Progenitor cell of endocrine pancreas (in vitro differentiated cells): Measurements from ENCODE around the gene GATA1. TPM values are rescaled to one million over a fixed set of nuclear protein-coding genes. Genes with fewer than 3 reads are reported as not detected.

Experiments used
- DNase-seq: peaks from one replicate; pipeline ENCODE4 v3.0.0; 2021; ENCODE audit warnings: low spot score; ENCODE audit not compliant: unreplicated experiment
- H3K27ac Mint-ChIP-seq: 2 replicates; pipeline ENCODE4 v1.8.0; 2021; ENCODE audit warnings: mild to moderate bottlenecking, moderate library complexity, mixed read lengths
- H3K27me3 Mint-ChIP-seq: 2 replicates; pipeline ENCODE4 v1.8.0; 2021; ENCODE audit warnings: mixed read lengths
- H3K36me3 Mint-ChIP-seq: 2 replicates; pipeline ENCODE4 v1.8.0; 2022; ENCODE audit warnings: mixed read lengths; ENCODE audit not compliant: insufficient read depth
- H3K4me1 Mint-ChIP-seq: 2 replicates; pipeline ENCODE4 v1.8.0; 2021; ENCODE audit warnings: low read depth, mixed read lengths
- H3K4me3 Mint-ChIP-seq: 2 replicates; pipeline ENCODE4 v1.8.0; 2021; ENCODE audit warnings: low read depth, mild to moderate bottlenecking, moderate library complexity, mixed read lengths
- H3K9me3 Mint-ChIP-seq: 2 replicates; pipeline ENCODE4 v1.8.0; 2021; ENCODE audit warnings: low read depth, mixed read lengths
- total RNA-seq: library from RNA; stranded (reverse); gene quantifications from 2 replicates; pipeline ENCODE4 v1.2.1, GENCODE V29; 2021
- TF ChIP-seq, protein P1 (sequence below): fragments of 200-600 bp; sonication (generic); IDR thresholded peaks from one replicate; pipeline ENCODE4 v1.5.0; 2021; ENCODE audit warnings: antibody characterized with exemption, mild to moderate bottlenecking; ENCODE audit not compliant: unreplicated experiment

The GATA1 gene
- total RNA-seq, 1 donor from 2014 or later = not detected

DNA sequence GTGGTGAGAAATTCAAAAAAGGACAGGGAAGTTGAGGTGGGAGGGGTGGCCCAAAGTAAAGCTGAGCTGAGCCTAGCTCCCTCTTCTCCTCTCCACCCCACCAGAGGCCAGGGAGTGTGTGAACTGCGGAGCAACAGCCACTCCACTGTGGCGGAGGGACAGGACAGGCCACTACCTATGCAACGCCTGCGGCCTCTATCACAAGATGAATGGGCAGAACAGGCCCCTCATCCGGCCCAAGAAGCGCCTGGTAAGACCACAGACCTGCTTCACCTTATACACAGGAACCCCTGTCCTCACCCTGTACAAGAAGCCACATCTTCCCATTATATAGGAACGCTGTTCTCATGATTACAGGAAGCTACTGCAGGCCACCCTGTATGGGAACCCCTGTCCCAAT, 5.8 kb downstream of the GATA1 start:
- Mint-ChIP-seq H3K36me3 (no peaks in the 10 kb centered on the region), H3K27me3 (peaks cover 11% of the 10 kb centered on the region), H3K27ac (no peak overlapping the region), H3K4me3 (no peak overlapping the region), H3K4me1 (peaks cover 3% of the 10 kb centered on the region), H3K9me3 (peaks cover 6% of the 10 kb centered on the region)
- TF ChIP-seq, protein P1, sequence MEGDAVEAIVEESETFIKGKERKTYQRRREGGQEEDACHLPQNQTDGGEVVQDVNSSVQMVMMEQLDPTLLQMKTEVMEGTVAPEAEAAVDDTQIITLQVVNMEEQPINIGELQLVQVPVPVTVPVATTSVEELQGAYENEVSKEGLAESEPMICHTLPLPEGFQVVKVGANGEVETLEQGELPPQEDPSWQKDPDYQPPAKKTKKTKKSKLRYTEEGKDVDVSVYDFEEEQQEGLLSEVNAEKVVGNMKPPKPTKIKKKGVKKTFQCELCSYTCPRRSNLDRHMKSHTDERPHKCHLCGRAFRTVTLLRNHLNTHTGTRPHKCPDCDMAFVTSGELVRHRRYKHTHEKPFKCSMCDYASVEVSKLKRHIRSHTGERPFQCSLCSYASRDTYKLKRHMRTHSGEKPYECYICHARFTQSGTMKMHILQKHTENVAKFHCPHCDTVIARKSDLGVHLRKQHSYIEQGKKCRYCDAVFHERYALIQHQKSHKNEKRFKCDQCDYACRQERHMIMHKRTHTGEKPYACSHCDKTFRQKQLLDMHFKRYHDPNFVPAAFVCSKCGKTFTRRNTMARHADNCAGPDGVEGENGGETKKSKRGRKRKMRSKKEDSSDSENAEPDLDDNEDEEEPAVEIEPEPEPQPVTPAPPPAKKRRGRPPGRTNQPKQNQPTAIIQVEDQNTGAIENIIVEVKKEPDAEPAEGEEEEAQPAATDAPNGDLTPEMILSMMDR = no peak
- DNase-seq = no peak

DNA sequence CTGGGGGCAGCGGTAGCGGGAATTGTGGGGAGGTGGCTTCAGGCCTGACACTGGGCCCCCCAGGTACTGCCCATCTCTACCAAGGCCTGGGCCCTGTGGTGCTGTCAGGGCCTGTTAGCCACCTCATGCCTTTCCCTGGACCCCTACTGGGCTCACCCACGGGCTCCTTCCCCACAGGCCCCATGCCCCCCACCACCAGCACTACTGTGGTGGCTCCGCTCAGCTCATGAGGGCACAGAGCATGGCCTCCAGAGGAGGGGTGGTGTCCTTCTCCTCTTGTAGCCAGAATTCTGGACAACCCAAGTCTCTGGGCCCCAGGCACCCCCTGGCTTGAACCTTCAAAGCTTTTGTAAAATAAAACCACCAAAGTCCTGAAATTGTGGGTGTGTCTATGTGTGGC, 7.5 kb downstream of the GATA1 start:
- H3K4me1 Mint-ChIP-seq = peaks cover 3% of the 10 kb centered on the region
- no peak overlapping the region for H3K4me3 Mint-ChIP-seq
- H3K9me3 Mint-ChIP-seq = peaks cover 3% of the 10 kb centered on the region
- H3K27me3 Mint-ChIP-seq = no peaks in the 10 kb centered on the region
- DNase-seq = no peak
- H3K36me3 Mint-ChIP-seq = no peaks in the 10 kb centered on the region
- TF ChIP-seq, protein P1 = no peak
- no peak overlapping the region for H3K27ac Mint-ChIP-seq

DNA sequence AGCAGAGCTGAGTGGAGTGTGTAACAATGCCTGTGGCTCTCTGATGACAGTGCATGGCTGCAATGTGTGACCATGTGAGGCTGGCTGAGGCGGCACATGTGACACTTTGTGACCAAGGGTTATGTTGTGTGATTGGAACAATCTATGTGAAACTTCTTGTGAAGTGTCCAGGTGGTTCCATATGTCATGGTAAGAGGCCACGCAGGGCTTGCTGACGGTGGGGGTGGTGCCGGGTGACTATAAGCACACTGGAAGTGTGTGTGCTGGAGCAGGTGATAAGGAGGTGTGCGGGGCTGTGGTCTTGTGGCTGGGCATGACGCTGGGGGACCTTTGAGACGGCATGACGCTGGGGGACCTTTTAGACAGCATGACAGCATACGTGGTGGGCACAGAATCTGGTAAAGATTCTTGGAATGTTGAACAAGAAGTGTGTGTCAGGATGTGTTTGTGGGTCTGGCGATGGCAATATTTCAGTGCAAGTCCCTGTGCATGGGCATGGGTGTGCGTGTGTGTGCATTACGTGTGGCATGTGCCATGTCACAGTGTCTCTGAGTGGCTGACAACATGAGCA, 8.0 kb downstream of the GATA1 start:
- no peak for DNase-seq
- Mint-ChIP-seq H3K27ac (peak overlapping the region; percentile 31), H3K4me1 (peaks cover 3% of the 10 kb centered on the region), H3K27me3 (no peaks in the 10 kb centered on the region), H3K36me3 (no peaks in the 10 kb centered on the region), H3K4me3 (no peak overlapping the region), H3K9me3 (peaks cover 3% of the 10 kb centered on the region)
- TF ChIP-seq, protein P1 = no peak

DNA sequence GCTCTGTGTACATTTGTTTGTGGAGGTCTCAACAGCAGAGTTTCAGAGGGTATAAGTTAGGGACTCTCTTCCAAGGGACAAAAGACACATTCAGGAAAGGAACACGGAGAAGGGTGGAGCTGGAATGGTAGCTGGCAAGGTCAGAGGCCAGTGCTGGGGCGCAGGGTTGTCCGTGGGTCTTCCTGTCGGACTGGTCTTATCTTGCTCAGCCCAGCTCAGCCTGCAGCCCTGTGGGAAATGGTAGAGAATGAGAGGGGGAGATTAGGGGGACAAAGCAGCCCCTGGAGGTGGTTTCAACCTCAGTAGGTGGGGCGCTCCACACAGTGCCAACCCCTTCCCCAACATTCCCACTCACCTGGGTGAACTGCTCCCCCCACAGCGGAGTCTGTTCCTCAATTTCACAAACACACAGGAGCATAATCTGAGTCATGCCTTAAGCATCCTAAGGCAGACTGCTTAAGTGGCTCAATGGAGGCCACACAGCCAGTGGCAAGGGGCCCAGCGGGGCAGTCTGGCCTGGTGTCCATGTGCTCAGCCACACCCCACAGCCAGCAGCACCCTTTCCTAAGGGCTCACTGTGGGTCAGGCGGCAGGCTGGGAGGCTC, 8.6 kb downstream of the GATA1 start:
- Mint-ChIP-seq H3K4me3 (no peak overlapping the region), H3K27ac (no peak overlapping the region)
- TF ChIP-seq, protein P1 = no peak

DNA sequence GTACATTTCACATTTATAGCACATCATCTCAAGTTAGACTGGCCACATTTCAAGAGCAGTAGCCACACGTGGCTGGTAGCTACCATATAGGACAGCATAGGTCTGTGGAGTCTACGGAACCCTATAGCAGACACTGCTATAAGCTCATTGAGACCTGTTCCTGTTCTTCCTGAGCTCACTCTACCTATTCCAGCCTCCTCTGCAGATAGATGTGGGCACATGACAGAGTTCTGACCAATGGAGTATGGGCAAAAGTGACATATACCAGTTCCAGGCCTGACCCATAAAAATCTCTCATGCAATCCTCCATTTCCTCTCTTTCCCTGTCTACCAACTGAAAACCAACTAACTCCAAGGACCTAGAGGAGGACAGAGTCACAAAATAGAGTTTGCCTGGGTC, 11.9 kb downstream of the GATA1 start:
- TF ChIP-seq, protein P1 = no peak
- no peaks in the 10 kb centered on the region for H3K27me3 Mint-ChIP-seq
- H3K9me3 Mint-ChIP-seq = peaks cover 7% of the 10 kb centered on the region

More for the DNA sequence above, 8.6 kb downstream of the GATA1 start:
- Mint-ChIP-seq H3K27me3 (no peaks in the 10 kb centered on the region), H3K9me3 (peaks cover 3% of the 10 kb centered on the region), H3K36me3 (no peaks in the 10 kb centered on the region), H3K4me1 (peaks cover 3% of the 10 kb centered on the region)
- no peak for DNase-seq

More for the DNA sequence above, 11.9 kb downstream of the GATA1 start:
- DNase-seq = no peak
- H3K4me1 Mint-ChIP-seq = peaks cover 8% of the 10 kb centered on the region
- no peaks in the 10 kb centered on the region for H3K36me3 Mint-ChIP-seq
- no peak overlapping the region for H3K4me3 Mint-ChIP-seq
- H3K27ac Mint-ChIP-seq = no peak overlapping the region
